Medulla oblongata (tissue), 1 donor: ENCODE measurements around the gene CDR2L.
"Not testable (repeated sequence)": the region's sequence is repeated elsewhere in the genome, so short reads cannot be mapped to it uniquely, and the experiment has no call there.

Source experiments
- DNase-seq: peaks from one replicate; pipeline ENCODE4 v3.0.0-alpha.2; 2015; ENCODE audit errors: extremely low spot score

CDR2L gene

GRCh38 chr17:75010683-75011400 is 23.4 kb downstream of the CDR2L start:
- no peak for DNase-seq

DNA sequence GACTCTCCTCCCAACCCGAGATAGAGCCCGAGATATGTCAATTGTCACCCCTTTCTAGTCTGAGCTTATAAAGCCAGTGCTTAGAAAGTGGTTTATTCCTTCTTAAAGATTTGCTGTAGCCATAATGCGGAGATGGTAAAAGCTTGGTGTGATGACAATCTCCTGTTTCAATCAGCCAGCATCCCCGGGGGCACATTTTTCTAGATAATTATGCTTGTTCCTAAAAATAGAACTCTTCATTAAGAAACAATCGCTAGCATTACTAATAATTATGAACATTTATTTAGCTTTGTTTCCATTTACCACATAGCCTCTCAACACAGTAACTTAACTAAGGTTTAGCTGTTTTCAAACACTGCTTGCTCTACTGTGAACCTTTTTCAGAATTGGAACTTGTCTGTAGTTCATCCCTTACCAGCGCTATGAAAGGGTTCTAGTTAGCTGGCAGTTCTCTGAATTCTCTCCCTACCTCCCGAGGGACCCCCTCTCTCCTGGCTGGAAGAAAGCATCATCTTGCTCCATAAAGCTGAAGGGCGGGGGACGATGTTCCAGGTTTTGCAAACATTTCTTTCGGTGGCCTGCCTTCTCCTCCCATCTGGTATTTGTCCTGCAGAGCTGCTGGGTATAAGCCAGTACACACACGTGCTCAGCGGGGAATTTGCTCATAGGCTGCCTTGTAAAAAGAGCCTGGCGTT is 24.1 kb downstream of the CDR2L start:
- DNase-seq: peak; percentile 70

DNA sequence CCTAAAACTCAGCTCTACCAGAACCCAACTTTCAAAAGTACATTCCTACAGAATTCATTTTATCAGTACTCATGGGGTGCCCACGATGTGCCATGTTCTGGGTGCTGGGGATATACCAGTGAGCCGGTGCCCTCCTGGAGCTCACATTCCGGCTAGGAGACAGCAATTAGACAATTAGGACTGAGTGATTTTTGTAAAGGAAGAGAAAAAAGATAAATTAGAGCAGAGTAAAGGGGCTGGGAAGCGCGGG is 24.6 kb downstream of the CDR2L start:
- DNase-seq: peak; percentile 14

GRCh38 chr17:75012346-75013091 is 25.1 kb downstream of the CDR2L start, which contains the start of gene MRPL58:
TSS of gene MRPL58 (plus strand) at chr17:75012670. CDS start at chr17:75012687, 17 bp downstream.
- peak; percentile 87 for DNase-seq

GRCh38 chr17:75013092-75013559 is 25.7 kb downstream of the CDR2L start:
- no peak for DNase-seq

DNA sequence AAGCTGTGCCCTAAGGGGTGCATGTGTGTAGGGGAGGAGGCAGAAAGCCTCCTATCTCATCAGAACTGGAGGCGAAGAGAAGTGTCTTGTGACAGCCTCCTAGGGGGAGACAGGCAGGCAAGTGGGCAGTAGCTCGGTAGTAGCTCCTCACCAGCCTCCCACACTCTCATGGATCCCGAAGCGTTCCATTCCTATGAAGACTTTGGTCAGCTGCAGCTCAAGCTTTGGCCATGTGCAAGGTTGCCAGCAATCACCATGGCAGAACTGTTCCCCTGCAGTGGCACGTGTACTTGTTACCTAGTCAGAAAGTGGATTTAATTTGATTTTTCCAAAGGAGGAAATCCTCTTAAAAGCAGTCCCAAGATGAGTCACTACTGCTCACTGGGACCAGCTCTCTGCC is 31.7 kb downstream of the CDR2L start:
- peak; percentile 38 for DNase-seq

- peak; percentile 60 for DNase-seq
Measured at GRCh38 chr17:75019710-75020109, 32.3 kb downstream of the CDR2L start.

GRCh38 chr17:75020331-75021110 is 33.1 kb downstream of the CDR2L start:
- DNase-seq: peak; percentile 66

DNA sequence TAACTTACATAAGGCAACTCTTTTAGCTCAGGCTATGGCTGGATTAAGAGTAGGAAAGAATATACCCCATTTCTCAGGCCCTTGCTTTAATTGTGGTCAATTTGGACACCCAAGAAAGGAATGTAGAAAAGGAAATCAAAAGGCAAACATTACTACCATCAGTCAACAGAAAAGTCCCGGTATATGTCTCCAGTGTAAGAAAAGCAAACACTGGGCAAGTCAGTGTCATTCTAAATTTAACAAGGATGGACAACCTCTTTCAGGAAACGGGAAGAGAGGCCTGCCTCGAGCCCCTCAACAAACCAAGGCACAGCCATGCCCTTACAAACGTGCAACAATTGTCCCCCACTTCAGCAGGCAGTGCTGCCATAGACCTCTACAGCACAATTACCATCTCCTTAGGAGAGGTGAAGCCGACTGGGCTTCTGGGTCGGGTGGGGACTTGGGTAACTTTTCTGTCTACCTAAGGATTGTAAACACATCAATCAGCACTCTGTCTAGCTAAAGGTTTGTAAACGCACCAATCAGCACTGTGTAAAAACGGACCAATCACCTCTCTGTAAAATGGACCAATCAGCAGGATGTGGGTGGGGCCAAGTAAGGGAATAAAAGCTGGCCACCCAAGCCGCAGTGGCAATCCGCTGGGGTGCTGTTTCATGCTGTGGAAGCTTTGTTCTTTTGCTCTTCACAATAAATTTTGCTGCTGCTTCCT is 37.4 kb downstream of the CDR2L start:
- DNase-seq: no peak

DNA sequence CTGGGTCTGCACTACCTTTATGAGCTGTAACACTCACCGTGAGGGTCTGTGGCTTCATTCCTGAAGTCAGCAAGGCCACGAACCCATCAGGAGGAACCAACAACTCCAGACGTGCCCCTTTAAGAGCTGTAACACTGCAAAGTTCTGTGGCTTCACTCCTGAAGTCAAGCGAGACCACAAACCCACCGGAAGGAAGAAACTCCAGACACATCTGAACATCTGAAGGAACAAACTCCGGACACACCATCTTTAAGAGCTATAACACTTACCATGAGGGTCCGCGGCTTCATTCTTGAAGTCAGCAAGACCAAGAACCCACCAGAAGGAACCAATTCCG is 37.9 kb downstream of the CDR2L start:
- not testable (repeated sequence) for DNase-seq

DNA sequence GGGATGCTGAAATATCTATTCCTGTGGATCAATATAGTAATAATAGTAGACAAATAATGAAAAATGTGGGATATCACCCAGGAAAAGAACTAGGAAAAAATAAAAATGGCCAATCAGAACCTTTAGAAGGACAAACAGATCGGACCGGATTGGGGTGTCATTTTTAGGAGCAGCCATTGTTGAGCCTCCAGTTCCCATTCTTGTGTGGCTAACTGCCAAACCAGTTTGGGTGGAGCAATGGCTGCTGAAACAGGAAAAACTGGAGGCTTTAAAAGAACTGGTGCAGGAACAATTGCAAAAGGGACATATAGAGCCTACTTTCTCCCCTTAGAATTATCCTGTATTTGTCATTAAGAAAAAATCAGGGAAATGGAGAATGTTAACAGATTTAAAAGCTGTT is 39.2 kb downstream of the CDR2L start:
- peak; percentile 35 for DNase-seq

DNA sequence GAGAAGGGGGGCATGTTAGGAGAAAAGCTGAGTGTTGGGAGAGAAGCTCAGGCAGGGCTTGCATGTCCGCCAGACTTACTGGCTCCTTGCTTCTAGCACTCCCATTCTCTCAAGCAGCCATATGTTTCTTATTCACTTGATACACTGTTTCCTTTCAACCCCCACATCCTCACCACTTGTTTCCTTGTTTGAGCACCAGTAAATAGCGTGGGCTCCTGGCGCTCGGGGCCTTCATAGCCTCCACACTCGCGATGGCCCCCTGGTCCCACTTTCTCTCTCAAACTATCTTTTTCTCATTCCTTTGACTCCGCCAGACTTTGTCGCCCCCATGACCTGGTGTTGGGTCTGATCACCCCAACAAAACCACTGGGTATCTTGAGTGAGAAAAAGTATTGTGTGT is 42.7 kb downstream of the CDR2L start:
- DNase-seq: no peak

DNA sequence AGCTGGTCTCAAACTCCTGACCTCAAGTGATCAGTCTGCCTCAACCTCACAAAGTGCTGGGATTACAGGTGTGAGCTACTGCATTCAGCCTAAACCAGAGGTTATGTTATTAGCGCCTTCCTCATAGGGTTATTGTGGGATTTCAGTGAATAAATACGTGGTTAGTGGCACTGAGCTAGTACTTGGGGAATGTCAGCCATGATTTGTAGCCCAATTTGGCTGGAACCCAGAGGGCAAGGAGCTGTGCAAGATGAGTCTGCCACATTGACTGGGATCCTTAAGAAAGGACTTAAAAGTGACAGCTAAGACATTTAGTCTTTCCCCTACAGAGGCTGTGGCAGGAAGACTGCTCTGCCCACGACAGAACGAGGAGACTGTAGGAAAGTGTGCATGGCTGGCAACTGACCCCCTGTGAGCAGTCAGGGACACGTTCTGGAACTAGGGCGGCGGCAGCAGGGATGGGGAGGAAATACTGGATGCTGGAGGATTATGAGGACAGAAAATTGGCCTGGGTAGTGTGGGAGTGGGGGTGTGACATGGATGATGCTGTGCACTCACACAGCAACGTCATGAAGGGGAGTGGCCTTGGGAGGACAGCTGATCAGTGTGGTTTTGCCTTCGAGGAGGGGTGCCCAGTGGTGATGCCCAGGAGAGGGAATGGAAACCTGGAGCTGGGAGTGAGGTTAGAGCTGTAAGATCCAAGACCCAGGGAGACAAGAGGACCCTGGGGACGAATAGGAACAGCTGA is 44.7 kb downstream of the CDR2L start:
- DNase-seq: peak; percentile 97

DNA sequence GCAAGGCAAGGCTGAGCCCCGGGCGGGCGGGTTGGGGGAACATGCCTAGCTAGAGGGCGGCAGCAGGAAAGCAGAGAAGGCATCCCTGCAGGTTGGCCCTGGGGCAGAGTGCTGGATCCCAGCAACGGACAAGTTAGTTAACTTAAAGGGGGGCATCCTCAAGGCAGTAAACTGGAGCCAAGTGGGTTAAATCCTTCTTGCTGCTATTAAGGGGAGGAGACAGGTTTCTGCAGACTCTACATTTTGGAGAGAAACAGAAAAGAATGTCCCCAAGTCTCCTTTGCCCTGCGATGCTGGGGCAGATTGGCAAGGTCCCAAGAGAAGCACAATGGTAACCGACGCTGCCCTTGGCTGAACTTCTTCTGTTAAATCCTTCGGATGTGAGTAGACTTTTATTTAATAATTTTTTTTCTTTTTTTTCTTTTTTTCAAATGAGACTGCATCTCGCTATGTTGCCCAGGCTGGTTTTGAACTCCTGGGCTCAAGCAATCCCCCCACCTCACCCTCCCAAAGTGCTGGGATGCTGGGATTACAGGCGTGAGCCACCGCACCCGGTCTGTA is 45.4 kb downstream of the CDR2L start:
- peak; percentile 52 for DNase-seq

GRCh38 chr17:75033346-75034235 is 46.2 kb downstream of the CDR2L start:
- peak; percentile 96 for DNase-seq

DNA sequence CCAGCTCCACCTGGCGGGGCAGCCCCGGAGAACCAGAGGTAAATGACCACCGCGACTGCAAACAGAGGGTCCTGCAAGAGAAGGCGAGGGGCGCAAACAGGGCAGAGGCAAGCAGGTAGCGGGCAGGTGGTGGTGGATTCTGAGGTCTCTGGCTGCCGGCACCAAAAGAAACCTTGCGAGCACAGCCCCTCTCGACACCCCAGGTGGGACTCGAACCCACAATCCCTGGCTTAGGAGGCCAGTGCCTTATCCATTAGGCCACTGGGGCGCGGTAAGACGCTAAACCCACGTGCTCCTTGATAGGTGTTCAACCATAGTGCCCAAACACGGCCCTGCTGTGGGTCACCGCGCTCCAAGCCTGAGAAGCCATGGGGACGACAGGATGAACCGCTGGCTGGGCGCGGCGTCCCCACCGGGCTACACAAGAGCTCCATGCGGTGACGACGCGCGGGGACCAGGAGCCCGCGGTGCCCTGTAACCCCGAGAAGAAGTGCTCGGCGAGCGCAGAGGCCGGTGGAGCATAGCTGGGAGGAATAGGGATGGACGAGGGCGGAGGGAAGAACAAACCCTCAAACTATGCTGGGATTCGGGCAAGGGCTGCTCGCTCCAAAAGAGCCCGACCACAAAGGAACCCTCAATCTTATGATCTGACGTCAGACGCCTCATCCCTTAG is 46.9 kb downstream of the CDR2L start:
- peak; percentile 90 for DNase-seq

- peak; percentile 50 for DNase-seq
Measured at GRCh38 chr17:75036643-75037268, 49.3 kb downstream of the CDR2L start.

DNA sequence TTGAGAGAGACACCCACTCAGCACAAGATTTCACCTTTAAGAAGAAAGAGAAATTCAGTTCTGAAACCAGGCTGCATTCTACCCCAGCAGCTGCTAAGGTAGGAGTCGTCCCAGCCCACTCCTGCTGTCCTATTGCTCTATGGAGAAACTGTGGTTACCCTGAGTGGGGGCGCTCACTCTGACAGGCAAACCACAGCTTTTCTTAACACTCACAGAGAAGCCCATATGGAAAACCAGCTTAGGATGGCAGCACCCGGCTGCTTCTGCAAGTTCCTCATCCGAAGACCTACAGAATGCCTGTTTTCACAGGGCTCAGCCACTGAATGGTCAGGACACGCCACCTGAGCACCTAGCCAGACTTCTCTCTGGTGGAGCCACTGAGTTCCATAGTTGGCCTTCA is 51.8 kb downstream of the CDR2L start:
- no peak for DNase-seq
